Heart right ventricle (tissue), 16 donors: ENCODE measurements around the gene CIDEA. TPM values are rescaled to one million over a fixed set of nuclear protein-coding genes. Genes with fewer than 3 reads are reported as not detected.
A peak's percentile ranks its signal among the peaks of the same experiment; 100 is the strongest.

ENCODE experiments used
- ATAC-seq, 8 donors: fragments of 200-7000 bp; cut with Tn5 transposase; one replicate each; pipeline ENCODE4 v1.9.1; 2020; ENCODE audit warnings: mild to moderate bottlenecking in 8 of 8, moderate library complexity in 8 of 8, moderate number of reproducible peaks in 1 of 8
- DNase-seq, 2 donors: peaks; one replicate each; pipeline ENCODE4 v3.0.0-alpha.2; 2020
- H3K27ac ChIP-seq, 10 donors: fragments of 200-600 bp; sonication (generic) in 2 of 10; one replicate each; pipeline versions ENCODE4 v1.5.0 to v1.8.0; 2020 to 2022; ENCODE audit warnings: mild to moderate bottlenecking in 3 of 10
- H3K27me3 ChIP-seq, 7 donors: fragments of 200-600 bp; one replicate each; pipeline ENCODE4 v1.8.0; 2021 to 2022; ENCODE audit warnings: mild to moderate bottlenecking in 2 of 7
- H3K36me3 ChIP-seq, 9 donors: fragments of 200-600 bp; sonication (generic) in 1 of 9; one replicate each; pipeline versions ENCODE4 v1.5.0 to v1.8.0; 2020 to 2022; ENCODE audit warnings: mild to moderate bottlenecking in 2 of 9
- H3K4me1 ChIP-seq, 9 donors: fragments of 200-600 bp; sonication (generic) in 1 of 9; one replicate each; pipeline versions ENCODE4 v1.5.0 to v1.8.0; 2020 to 2022; ENCODE audit warnings: mild to moderate bottlenecking in 4 of 9
- H3K4me3 ChIP-seq, 10 donors: fragments of 200-600 bp; sonication (generic) in 2 of 10; one replicate each; pipeline versions ENCODE4 v1.5.0 to v1.8.0; 2020 to 2022; ENCODE audit warnings: mild to moderate bottlenecking in 7 of 10, moderate library complexity in 2 of 10
- H3K9me3 ChIP-seq, 11 donors: fragments of 200-600 bp in 10 of 11; sonication (generic) in 2 of 11; one replicate each; pipeline versions ENCODE4 v1.5.0 to v1.8.0; 2013 to 2022; ENCODE audit warnings: mild to moderate bottlenecking in 2 of 11, control low read depth in 1 of 11, moderate library complexity in 1 of 11
- WGBS, 2 donors: extraction: QIAGEN DNeasy Blood & Tissue Kit; methylation state at CpG; one replicate each; pipeline ENCODE4 v1.1.7; 2013; ENCODE audit warnings: inconsistent platforms in 1 of 2; 5-methylcytosine and 5-hydroxymethylcytosine counted together
- intact Hi-C, 10 donors: fragments of 100-400 bp; cut with DNase I; formaldehyde crosslinking; loops; one replicate each; pipeline versions ENCODE4 v1.11.1 to v1.14.2; 2022
- polyA plus RNA-seq, 2 donors: library from polyadenylated mRNA; stranded (reverse); fragments of 200-250 nt; gene quantifications; one replicate each; pipeline ENCODE4 v1.2.3, GENCODE V29; 2013
- total RNA-seq, 10 donors: library from RNA; stranded (reverse); fragmentation: NEBNext Ultra II Directional in 3 of 10; extraction: Animal tissue kit (Norgen Biotek cat#: 25700) in 3 of 10; gene quantifications; one replicate each; pipeline versions ENCODE4 v1.2.1 to v1.2.4, GENCODE V29; 2021 to 2023
- TF ChIP-seq, protein P1 (sequence below), 9 donors: fragments of 200-600 bp; sonication (generic) in 2 of 9; IDR thresholded peaks; one replicate each; pipeline versions ENCODE4 v1.5.0 to v1.8.0; 2021 to 2022; ENCODE audit warnings: antibody characterized with exemption in 9 of 9, mild to moderate bottlenecking in 5 of 9, moderate library complexity in 1 of 9
- donor health status: Arrhythmogenic right ventricular cardiomyopathy.
- donor health status: ischemic (EF 13 %, LVEDD 7.1; RV severe dilation, severe dysfunction).
- donor health status: healthy with polysubstance abuse.
- donor health status: DM: no; HTN: yes; CAD: no.
- donor health status: DM: no; HTN: no; CAD: no.
- donor health status: ischemic (EF 25% LVEDD 6.9; RV normal size, moderate dysfunction).
- donor health status: ischemic (EF 25% LVEDD 5.7; RV mildly dilated, moderate dysfunction).
- donor health status: healthy.
- donor health status: DM: yes; HTN: yes; CAD: no.
- donor health status: Ischemic cardiomyopathy.
- donor health status: ischemic (EF 35%, LVEDD 5.7; RV mildly dilated, moderate dysfunction).
- donor health status: nonischemic (EF 11% LVEDD 7.7; RV severe dilation, severe dysfunction).
- donor health status: DM: yes; HTN: yes; CAD: no.
- donor health status: PGD.
- donor health status: ischemic (EF 29% LVEDD 5.4; RV normal size, mild dysfunction).
- donor health status: nonischemic (EF 23%, LVEDD 6.1; RV moderate dilation, normal function).

Gene CIDEA
- total and polyA plus RNA-seq, 12 donors: 0.37 to 6.8 (median 1.4) TPM; not detected in 2

DNA sequence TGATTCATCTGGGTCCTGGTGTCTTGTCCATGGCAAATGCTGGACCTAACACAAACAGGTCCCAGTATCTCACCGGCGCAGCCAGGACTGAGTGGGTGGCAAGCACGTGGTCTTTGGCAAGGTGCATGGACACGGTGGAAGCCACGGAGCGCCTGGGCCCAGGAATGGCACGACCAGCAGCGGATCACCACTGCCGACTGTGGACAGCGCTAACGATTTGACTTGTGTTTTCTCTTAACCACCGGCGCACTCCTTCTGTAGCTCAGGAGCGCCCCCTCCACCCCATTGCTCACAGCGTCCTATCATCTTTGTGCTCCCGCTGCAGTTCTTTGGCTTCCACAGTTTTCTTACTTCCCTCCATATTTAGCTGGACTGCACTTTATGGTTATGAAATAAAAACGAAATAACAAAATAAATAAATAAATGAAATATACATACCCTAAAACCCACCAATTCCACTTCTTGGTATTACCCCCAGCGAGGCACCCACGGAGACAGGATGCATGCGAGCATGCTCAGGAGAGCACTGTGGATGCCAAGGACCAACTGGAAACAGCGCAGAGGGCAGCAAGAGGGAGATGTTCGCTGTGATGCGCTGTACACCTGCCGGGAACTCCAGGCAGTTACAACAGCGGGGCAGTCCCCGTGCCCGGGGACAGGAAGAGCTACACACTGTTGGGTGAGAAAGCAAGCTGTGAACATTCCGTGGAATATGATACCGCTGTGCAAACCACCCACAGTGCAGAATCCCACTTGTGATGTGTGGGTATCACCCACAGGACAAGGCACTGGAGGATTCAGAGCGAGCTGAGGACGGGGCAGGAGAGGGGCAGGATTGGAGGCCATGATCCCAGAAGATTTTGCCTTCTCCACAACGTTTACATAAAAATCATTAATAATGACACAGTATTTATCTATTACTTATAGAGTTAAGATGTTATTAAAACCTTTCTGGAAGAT lies 7.0 kb upstream of the CIDEA start:
- TF ChIP-seq, protein P1, sequence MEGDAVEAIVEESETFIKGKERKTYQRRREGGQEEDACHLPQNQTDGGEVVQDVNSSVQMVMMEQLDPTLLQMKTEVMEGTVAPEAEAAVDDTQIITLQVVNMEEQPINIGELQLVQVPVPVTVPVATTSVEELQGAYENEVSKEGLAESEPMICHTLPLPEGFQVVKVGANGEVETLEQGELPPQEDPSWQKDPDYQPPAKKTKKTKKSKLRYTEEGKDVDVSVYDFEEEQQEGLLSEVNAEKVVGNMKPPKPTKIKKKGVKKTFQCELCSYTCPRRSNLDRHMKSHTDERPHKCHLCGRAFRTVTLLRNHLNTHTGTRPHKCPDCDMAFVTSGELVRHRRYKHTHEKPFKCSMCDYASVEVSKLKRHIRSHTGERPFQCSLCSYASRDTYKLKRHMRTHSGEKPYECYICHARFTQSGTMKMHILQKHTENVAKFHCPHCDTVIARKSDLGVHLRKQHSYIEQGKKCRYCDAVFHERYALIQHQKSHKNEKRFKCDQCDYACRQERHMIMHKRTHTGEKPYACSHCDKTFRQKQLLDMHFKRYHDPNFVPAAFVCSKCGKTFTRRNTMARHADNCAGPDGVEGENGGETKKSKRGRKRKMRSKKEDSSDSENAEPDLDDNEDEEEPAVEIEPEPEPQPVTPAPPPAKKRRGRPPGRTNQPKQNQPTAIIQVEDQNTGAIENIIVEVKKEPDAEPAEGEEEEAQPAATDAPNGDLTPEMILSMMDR (IDR thresholded peaks at IDR 0.05): peak in 7 of 9 donors; percentile 12 to 44 (median 34)
- 44 to 47% methylated on average over 32 of the region's 32 CpGs for WGBS, 2 donors
- Histone ChIP-seq H3K4me3 (no peak overlapping the region), H3K27me3 (peaks cover 0 to 33% (median 31%) of the 10 kb centered on the region in 7 donors), H3K4me1 (no peaks in the 10 kb centered on the region), H3K27ac (no peak overlapping the region), H3K9me3 (no peaks in the 10 kb centered on the region), H3K36me3 (no peaks in the 10 kb centered on the region)
- DNase-seq (no peak), ATAC-seq (peak in 4 of 8 donors; percentile 41 to 56 (median 51))
- intact Hi-C loops: no loop called here

DNA sequence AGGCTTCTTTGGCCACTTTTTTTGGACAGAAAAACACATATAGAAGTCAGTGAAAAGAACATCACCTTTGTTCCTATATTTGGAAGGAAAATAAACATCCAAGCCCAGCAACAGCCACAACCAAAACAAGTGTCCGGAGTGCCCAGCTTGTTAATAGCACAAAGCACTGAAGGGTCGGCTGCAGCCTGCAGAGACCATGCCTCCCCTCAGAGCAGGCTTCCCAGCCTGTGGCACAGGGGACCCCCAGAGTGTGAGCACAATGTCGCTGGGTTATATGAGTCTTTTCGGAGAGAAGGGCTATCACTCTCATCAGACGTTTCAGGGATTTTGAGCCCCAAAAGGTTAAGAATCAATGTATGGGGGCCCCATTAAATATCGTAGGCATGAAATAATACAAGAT lies 6.2 kb upstream of the CIDEA start:
- ATAC-seq: no peak
- 72 to 88% methylated on average over 6 of the region's 6 CpGs for WGBS, 2 donors
- Histone ChIP-seq H3K36me3 (no peaks in the 10 kb centered on the region), H3K9me3 (no peaks in the 10 kb centered on the region), H3K27me3 (peaks cover 0 to 37% (median 29%) of the 10 kb centered on the region in 7 donors), H3K27ac (no peak overlapping the region), H3K4me1 (peaks cover 0 to 1% (median 0%) of the 10 kb centered on the region in 9 donors), H3K4me3 (no peak overlapping the region)
- DNase-seq: no peak
- TF ChIP-seq, protein P1 (IDR thresholded peaks at IDR 0.05): no peak
- intact Hi-C loops: no loop called here

DNA sequence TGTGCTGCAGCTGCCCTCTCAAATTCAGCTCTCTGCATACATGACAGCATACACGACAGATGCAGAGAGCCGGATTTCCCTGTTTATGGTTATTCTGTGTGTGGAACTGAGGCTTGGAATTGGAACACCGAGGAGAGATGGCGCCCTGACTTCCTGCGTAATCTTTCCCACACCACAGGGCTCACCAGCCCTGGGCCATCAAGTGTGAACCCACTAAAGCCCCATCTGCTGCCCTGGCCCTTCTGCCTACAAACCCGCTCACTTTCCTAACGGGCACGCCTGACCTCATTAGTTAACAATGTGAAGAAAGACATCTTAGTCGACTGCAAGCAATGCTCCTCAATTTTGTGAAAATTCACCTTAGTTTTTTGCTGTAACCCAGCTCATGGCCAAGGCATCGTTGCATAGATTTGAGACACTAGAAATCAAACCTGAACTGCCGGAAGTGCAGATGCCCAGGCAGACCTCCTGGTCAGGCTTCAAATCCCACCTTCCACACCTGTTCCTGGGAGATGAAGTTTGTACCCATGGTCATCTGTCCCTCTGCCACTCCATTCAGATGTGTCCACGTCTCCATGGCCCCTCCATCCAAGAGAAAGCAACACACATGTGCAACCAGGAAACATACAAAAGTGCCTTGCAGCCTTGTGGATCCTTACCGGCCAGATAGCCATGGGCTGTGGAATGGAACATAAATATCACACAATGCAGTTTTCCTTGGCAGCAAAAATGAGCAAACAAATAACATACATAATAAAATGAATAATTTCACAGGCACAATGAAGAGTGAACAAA lies 5.0 kb upstream of the CIDEA start:
- intact Hi-C loops: no loop called here
- TF ChIP-seq, protein P1 (IDR thresholded peaks at IDR 0.05): no peak
- H3K36me3 ChIP-seq: no peaks in the 10 kb centered on the region
- H3K27ac ChIP-seq: no peak overlapping the region
- H3K4me3 ChIP-seq: no peak overlapping the region
- ATAC-seq (no peak), DNase-seq (no peak)
- H3K27me3 ChIP-seq: peaks cover 6 to 49% (median 39%) of the 10 kb centered on the region in 7 donors
- WGBS, 2 donors: 76 to 79% methylated on average over 13 of the region's 13 CpGs
- no peaks in the 10 kb centered on the region for H3K9me3 ChIP-seq
- peaks cover 5 to 13% (median 11%) of the 10 kb centered on the region in 9 donors for H3K4me1 ChIP-seq

DNA sequence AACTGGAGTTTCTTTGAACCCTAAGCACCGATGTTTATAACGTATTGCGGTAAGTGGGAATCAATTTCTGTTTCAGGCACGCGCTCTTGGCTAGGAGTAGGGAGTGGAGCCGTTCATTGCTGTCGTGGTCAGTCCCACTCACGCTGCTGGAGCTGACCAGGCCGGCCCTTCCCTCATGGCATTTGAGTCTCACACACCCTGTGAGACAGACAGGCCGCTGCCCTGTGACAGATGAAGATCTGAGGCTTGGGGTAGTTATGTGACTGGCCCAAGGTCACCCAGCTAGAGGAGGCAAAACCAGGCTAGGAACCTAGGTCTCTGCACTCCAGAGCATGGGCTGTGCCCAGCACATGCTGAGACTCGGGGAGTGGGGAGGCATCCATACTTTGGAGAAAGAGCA lies 2.9 kb upstream of the CIDEA start:
- Histone ChIP-seq H3K27me3 (peaks cover 7 to 66% (median 48%) of the 10 kb centered on the region in 7 donors), H3K36me3 (no peaks in the 10 kb centered on the region), H3K9me3 (no peaks in the 10 kb centered on the region), H3K4me1 (peaks cover 8 to 28% (median 21%) of the 10 kb centered on the region in 9 donors), H3K27ac (no peak overlapping the region), H3K4me3 (no peak overlapping the region)
- TF ChIP-seq, protein P1 (IDR thresholded peaks at IDR 0.05): no peak
- no peak for ATAC-seq
- DNase-seq: no peak
- intact Hi-C loops: no loop called here
- WGBS, 2 donors: 87 to 90% methylated on average over 11 of the region's 11 CpGs
